GM15510 (cell line): ENCODE results near the gene EML6.

Experiments used
- POLR2A ChIP-seq: IDR thresholded peaks from 3 replicates; pipeline ENCODE4 v1.6.1; 2011; ENCODE audit warnings: borderline replicate concordance; ENCODE audit not compliant: insufficient read length; ENCODE audit errors: extremely low read depth

The EML6 gene

DNA sequence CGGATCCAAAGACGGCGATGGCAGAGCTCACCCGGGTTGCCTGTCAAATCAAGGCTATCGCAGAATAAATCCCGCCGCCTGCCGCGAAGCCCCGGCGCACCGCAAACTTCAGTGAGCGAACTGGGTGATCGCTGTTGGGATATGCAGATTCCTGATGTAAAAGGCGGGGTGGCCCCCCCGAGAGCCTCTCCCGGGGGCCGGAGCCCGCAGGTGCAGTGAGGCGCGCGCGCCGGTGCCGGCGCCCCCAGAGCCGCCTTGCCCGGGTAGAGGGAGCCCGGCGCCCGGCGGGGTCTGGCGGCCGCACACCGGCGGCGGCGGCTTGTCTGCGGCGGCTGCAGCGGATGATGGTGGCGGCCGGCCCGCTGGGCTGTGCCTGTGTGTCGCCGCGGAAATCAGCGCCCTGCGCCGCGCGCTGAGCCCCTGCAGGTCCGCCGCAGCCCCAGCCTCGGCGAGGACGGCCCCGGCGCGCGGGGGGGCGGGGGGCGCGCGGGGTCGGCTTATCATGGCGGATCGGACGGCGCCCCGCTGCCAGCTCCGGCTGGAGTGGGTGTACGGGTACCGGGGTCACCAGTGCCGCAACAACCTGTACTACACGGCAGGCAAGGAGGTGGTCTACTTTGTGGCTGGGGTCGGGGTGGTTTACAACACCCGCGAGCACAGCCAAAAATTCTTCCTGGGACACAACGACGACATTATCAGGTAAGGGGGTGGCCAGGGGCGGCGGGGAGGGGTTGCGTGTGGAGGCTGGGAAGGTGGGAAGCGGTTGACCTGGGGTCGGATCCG, 1.3 kb downstream of the EML6 start:
- TF ChIP-seq POLR2A, result no peak

DNA sequence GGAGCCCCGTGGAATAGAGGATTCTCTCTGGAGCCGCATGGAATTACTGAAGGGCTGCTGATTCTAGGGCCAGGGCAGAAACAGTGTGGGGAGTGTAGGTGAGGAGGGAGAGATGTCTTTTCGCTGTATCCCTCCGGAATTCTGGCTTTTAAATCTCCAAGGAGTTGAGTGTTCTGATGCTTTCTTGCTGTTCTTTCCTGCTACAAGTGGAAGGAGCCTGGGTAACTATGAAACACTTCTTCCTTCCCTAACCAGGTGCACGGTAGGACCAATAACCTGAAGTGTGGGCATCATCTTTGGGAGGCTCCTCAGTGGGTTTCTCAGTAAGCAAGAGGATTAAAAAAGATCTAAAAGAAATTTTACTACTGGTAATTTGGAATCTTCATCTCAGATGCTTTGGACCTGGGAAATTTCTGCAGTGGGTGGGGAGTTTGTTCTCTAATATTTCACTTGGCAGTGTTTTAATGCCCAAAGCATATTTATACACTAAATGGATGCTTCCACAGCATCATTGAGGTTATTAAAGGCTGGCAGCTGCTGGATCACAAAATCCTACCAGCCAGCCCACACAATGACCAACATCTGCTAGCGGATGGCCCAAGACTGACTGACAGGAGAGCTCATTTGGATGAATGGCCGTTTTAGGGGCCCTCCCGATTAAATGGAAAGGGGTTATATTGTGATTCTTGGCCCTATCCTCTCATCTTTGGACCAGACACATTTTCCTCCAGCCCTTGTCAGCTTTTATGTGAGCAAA, 2.1 kb downstream of the EML6 start:
- no peak for TF ChIP-seq POLR2A

DNA sequence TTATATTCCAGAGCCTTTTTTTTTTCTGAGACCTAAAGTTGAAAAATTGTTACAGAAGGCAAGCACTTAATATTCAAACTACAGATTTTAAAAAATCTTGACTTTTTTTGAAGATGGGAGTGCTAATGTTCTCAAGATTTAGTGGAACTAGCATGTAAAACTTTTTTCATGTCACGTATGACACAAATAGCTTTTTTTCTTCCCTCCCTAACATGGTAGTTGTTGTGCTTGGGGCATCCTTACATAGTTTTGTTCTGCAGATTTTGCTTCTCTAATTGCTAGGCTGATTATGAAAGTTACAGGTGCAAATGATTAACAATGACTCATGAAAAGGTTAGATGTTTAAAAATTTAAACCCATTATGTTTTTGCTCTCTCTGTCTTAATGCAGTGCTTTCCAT, 3.0 kb downstream of the EML6 start:
- no peak for TF ChIP-seq POLR2A

DNA sequence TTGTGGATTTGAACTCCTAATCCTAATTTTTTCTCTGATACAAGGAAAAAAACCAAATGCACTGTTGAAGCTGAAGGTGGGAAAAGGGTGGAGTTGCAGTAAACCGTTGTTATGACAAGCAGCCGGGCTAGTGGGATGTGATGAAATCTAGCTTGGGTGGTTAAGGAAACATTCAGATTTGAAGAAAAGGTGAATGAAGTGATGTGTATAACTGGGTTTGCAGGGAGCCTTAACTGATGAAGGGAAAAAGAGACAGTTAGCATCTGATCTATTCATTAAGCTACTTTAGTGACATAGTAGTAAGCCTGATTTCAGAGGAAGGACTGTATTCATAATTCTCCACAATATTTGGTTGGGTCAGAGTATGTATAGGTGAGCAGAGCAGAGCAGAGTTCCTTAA, 3.5 kb downstream of the EML6 start:
- TF ChIP-seq POLR2A, result no peak

DNA sequence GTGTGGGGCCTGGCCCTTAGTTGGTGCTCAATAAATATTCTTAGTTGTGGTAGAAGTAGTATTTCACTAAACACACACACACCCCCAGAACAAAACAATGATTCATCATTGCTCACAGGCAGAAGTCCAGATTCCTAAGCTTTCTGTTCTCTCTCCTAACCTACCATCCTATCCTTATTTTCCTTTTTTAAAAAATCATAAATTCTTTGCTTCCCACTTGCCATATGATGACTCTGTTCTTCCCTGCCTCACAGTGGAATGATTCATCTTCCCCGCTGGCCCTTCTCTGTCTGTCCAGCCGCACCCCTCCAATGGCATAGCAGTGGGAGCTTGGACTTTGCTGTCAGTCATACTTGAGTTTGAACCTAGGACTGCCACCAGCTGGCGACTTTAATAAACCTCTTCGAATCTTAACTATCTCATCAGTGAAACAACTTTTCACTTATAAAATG, 5.2 kb downstream of the EML6 start:
- no peak for TF ChIP-seq POLR2A

- TF ChIP-seq POLR2A, result no peak
Measured at GRCh38 chr2:54735636-54736035, 12.2 kb downstream of the EML6 start.

DNA sequence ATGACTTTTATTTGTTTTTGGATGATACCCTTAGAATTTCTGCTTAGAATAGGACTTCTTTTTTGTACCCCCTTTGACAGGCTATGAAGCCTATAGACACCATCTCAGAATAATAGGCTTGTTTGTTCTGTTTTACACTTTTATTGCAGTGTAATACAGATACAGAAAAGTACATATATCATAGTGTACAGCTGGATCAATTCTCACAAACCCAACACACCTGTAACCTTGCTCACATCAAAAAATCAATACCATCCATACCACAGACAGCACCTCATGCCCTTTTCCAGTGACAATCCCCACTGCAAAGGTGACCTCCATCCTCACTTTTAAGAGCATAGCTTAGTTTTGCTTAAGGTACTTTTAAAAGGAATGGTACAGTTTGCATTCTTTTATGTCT, 14.8 kb downstream of the EML6 start:
- no peak for TF ChIP-seq POLR2A

- TF ChIP-seq POLR2A, result no peak
Measured at GRCh38 chr2:54740333-54740732, 16.9 kb downstream of the EML6 start.

DNA sequence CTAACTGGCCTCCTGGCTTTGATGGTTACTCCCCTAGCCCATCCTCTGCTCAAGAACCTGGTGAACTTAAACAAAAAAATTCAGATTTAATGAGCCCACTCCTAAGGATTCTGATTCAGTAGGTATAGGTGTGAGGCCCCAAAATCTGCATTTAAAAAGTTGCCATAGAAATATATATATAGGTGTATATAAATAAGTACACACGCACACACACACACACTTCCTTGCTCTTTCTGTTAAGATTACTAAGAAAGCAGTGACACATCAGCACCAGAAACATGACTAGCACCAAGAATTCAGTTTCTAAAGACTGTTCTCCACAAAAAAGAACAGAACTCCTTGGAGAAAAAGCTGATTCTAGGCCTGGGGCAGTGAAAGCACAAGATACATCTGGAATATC, 17.8 kb downstream of the EML6 start:
- no peak for TF ChIP-seq POLR2A

- TF ChIP-seq POLR2A, result no peak
Measured at GRCh38 chr2:54750040-54750439, 26.6 kb downstream of the EML6 start.

DNA sequence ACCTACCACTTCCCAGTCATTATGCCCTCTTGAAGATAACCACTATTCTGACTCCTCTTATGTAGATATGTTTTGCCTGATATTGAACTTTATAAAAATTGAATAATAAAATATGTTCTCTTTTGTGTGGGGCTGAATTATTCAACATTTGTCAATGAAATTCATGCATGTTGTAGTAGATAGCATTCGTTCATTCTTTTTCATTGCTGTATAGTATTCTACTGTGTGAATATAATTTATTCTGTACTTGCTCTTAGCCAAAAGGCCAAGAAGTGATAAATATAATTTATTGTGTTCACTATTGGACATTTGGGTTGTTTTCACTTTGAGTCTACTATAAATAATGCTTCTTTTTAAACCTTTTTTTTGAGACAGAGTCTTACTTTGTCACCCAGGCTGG, 29.0 kb downstream of the EML6 start:
- no peak for TF ChIP-seq POLR2A

DNA sequence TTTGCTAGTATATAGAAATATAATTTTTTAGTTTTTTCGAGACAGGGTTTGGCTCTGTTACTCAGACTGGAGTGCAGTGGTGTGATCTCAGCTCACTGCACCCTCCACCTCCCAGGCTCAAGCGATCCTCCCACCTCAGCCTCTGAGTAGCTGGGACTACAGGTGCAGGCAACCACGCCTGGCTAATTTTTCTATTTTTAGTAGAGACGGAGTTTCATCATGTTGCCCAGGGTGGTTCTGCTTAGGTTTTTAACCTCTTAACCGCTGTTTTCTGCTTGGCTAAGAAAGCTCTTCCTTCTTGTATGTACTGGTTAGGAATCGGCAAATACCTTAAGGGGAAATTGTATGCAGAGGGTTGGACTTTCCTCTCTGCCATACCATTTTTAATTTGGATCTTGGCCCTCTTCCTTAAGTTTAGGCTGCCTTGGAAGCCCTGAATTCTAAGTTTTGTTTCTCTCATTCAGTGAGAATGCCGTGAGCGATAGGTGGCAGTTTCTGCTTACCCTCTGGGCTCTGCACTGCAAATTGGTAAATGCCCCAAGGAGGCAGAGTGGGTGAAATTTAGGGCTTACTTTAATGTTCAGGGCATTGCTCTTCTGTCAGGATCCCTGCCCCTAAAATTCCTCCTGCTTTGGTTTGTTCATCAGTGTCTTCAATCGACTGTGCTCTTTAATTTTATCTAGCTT, 32.3 kb downstream of the EML6 start:
- TF ChIP-seq POLR2A, result no peak

DNA sequence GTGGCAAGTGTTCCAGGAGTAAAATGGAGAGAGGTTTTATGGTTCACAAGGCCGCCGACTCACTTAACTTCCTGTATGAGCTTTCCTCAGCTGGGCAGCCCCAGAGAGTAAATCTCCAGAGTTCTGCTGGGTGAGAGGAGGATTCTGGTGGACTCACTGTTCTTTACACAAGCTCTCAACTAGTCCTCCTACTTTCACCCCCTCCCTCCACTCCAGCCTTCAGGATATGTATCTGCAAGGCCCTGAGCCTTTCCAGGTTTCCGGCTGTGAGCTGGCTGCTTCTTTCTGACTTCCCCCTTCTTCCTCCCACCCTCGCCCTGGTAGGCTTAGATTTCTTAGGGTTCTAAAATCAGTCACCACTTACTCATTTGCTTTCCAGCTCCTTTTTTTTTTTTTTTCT, 34.0 kb downstream of the EML6 start:
- no peak for TF ChIP-seq POLR2A

DNA sequence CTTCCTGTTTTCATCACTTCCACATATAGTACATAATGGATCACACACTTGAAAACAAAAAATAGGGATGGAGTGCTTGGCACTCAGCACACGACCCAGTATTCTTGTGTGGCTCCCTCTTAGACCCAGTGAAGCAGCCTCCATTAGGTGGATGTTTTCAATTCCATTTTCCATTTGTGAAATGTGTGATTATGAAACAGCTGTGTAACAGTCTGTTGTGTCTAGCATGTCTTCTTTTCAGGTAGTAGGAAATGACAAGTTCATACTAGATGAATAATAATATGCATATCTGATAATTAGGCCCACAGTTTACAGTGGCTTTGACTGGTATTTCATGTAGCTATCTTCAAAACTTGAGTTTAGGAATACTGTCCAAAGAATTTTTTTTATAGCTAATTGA, 35.5 kb downstream of the EML6 start:
- TF ChIP-seq POLR2A, result no peak

DNA sequence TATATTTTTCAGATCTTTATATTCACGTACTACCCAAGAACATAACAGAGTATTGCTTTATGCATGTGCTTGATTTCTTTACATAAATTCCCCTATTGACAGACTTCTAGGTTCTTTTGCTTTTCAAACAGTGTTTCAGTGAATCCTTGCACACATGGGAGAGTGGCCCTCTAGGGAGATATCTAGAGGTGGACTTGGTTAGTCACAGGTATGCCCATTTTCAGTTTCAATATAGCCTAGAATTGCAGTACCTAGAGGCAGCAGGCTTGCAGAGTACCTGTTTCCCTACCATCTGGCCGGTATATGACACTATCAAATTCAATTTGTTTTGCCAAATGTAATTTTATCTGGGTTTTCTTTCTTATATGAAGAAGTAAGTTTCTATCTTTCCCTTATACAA, 36.8 kb downstream of the EML6 start:
- TF ChIP-seq POLR2A, result no peak
